Measurements from ENCODE around the gene CEP44. TPM values are rescaled to one million over a fixed set of nuclear protein-coding genes. Genes with fewer than 3 reads are reported as not detected.

CEP44 gene
- total RNA-seq, 1 donor from 2014 or later: 17.4 TPM

DNA sequence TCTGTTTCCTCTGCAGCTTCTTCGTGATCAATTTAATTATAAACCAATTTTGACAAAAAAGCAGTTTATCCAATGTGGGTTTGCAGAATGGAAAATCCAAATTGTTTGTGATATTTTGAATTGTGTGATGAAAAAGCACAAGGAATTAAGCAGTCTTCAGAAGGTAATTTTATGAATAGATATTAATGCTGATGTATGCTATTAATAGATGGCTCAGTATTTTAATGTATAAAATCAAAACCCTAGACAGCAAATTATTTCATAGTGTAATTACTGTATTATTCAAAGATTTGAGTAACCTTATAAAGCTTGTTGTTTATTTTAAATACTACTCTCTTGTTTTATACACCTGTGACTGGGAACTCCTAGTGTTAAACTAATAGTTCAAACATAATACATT, 20.0 kb downstream of the CEP44 start:
- Histone ChIP-seq H3K9me3 (no peaks in the 10 kb centered on the region), H3K36me3 (peaks cover 0 to 24% of the 10 kb centered on the region in 2 donors), H3K27ac (no peak overlapping the region), H3K27me3 (no peaks in the 10 kb centered on the region), H3K4me3 (no peak overlapping the region), H3K4me1 (no peaks in the 10 kb centered on the region)
- TF ChIP-seq POLR2A (IDR thresholded peaks at IDR 0.05) (no peak), POLR2AphosphoS5 (IDR thresholded peaks at IDR 0.05; ENCODE audit: insufficient read depth in 1 of 2, low read depth in 1 of 2) (no peak)
- TF ChIP-seq, protein P1, sequence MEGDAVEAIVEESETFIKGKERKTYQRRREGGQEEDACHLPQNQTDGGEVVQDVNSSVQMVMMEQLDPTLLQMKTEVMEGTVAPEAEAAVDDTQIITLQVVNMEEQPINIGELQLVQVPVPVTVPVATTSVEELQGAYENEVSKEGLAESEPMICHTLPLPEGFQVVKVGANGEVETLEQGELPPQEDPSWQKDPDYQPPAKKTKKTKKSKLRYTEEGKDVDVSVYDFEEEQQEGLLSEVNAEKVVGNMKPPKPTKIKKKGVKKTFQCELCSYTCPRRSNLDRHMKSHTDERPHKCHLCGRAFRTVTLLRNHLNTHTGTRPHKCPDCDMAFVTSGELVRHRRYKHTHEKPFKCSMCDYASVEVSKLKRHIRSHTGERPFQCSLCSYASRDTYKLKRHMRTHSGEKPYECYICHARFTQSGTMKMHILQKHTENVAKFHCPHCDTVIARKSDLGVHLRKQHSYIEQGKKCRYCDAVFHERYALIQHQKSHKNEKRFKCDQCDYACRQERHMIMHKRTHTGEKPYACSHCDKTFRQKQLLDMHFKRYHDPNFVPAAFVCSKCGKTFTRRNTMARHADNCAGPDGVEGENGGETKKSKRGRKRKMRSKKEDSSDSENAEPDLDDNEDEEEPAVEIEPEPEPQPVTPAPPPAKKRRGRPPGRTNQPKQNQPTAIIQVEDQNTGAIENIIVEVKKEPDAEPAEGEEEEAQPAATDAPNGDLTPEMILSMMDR (IDR thresholded peaks at IDR 0.05): no peak
- DNase-seq (ENCODE audit: extremely low spot score in 2 of 2): no peak
- intact Hi-C loops (cut with DNase I): no loop called here

DNA sequence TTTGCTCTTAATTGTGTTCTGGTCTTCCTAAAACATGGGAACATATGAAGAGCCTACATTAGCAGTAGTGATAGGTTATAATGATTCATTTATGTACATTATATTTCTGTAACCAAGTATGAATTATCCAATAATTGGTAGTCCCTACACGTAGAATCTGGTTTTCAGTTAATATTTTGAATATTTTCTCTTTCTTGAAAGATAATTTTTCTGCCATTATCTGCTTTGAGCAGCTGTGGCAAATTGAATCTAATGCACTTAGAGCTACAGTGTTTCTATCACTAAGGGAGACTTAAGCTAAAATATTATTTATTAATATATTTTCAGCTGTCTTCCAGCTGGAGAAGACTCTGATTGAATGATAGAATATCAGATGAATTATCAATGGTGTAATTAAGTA, 21.0 kb downstream of the CEP44 start:
- H3K4me1 ChIP-seq: no peaks in the 10 kb centered on the region
- TF ChIP-seq POLR2AphosphoS5 (IDR thresholded peaks at IDR 0.05; ENCODE audit: insufficient read depth in 1 of 2, low read depth in 1 of 2): no peak
- no peak for TF ChIP-seq POLR2A (IDR thresholded peaks at IDR 0.05)
- TF ChIP-seq, protein P1 (IDR thresholded peaks at IDR 0.05): no peak
- H3K9me3 ChIP-seq: no peaks in the 10 kb centered on the region
- intact Hi-C loops (cut with DNase I): no loop called here
- no peaks in the 10 kb centered on the region for H3K27me3 ChIP-seq
- H3K27ac ChIP-seq: no peak overlapping the region
- H3K36me3 ChIP-seq: peaks cover 0 to 32% of the 10 kb centered on the region in 2 donors
- no peak overlapping the region for H3K4me3 ChIP-seq
- DNase-seq (ENCODE audit: extremely low spot score in 2 of 2): no peak

DNA sequence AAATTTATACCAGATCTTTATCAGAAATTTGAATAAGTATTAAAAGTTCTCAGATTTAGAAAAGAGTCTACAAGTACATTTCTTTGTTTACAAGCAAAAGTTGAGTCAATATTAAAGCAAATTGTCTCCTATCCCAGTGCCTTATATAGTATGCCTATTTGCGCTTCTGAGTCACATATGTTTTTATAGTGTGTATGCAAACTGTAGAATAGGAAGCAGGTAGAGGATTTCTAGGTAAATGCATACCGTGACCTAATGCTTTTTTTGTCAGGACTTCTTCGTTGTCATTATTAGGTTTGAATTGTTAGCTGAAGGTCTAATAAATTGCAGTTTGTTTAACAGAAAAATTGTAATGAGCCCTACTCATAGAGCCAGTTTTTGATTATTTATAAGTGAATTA, 22.2 kb downstream of the CEP44 start:
- Histone ChIP-seq H3K27ac (no peak overlapping the region), H3K36me3 (peaks cover 0 to 30% of the 10 kb centered on the region in 2 donors), H3K27me3 (no peaks in the 10 kb centered on the region), H3K9me3 (no peaks in the 10 kb centered on the region), H3K4me1 (no peaks in the 10 kb centered on the region), H3K4me3 (no peak overlapping the region)
- TF ChIP-seq POLR2AphosphoS5 (IDR thresholded peaks at IDR 0.05; ENCODE audit: insufficient read depth in 1 of 2, low read depth in 1 of 2) (no peak), POLR2A (IDR thresholded peaks at IDR 0.05) (no peak)
- TF ChIP-seq, protein P1 (IDR thresholded peaks at IDR 0.05): no peak
- intact Hi-C loops (cut with DNase I): no loop called here
- no peak for DNase-seq (ENCODE audit: extremely low spot score in 2 of 2)

DNA sequence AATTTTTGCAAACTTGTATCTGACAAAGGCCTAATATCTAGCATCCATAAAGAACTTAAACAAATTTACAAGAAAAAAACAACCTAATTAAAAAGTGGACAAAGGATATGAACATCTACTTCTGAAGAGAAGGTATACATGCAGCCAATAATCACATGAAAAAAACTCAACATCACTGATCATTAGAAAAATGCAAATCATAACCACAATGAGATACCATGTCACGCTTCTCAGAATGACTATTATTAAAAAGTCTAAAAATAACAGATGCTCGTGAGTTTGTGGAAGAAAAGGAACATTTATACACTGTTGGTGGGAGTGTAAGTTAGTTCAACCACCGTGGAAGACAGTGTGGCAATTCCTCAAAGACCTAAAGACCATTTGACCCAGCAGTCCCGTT, 24.0 kb downstream of the CEP44 start:
- DNase-seq (ENCODE audit: extremely low spot score in 2 of 2): no peak
- Histone ChIP-seq H3K4me1 (no peaks in the 10 kb centered on the region), H3K36me3 (peaks cover 0 to 36% of the 10 kb centered on the region in 2 donors), H3K27ac (no peak overlapping the region), H3K27me3 (no peaks in the 10 kb centered on the region), H3K4me3 (no peak overlapping the region), H3K9me3 (no peaks in the 10 kb centered on the region)
- TF ChIP-seq, protein P1 (IDR thresholded peaks at IDR 0.05): no peak
- TF ChIP-seq POLR2AphosphoS5 (IDR thresholded peaks at IDR 0.05; ENCODE audit: insufficient read depth in 1 of 2, low read depth in 1 of 2) (no peak), POLR2A (IDR thresholded peaks at IDR 0.05) (no peak)
- intact Hi-C loops (cut with DNase I): no loop called here

DNA sequence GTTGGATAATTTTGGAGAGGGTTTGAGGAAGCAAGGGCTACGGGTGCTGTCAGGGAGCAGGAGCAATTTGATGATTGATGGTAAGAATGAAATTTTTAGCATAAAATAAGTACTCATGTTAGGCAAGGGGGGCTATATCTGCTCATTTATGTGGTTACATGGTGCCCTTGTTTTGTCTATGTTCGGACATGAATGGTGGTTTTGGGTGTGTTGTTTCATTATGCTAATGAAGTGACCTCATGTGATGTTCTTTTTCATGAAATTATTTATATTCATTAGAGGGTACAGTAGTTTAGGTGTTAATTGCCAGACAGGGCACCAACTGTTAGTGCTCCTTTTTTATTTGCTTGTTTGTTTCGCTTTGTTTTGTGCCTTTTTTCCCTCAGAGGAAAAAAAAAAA, 29.3 kb downstream of the CEP44 start:
- Histone ChIP-seq H3K4me3 (no peak overlapping the region), H3K4me1 (no peaks in the 10 kb centered on the region), H3K27me3 (no peaks in the 10 kb centered on the region), H3K9me3 (no peaks in the 10 kb centered on the region), H3K27ac (no peak overlapping the region), H3K36me3 (peaks cover 0 to 25% of the 10 kb centered on the region in 2 donors)
- intact Hi-C loops (cut with DNase I): no loop called here
- DNase-seq (ENCODE audit: extremely low spot score in 2 of 2): no peak
- TF ChIP-seq POLR2AphosphoS5 (IDR thresholded peaks at IDR 0.05; ENCODE audit: insufficient read depth in 1 of 2, low read depth in 1 of 2): no peak
- TF ChIP-seq POLR2A (IDR thresholded peaks at IDR 0.05): no peak
- TF ChIP-seq, protein P1 (IDR thresholded peaks at IDR 0.05): no peak
